Ascending aorta (tissue), 2 donors: ENCODE measurements around the gene RBMS3. TPM values are rescaled to one million over a fixed set of nuclear protein-coding genes. Genes with fewer than 3 reads are reported as not detected.

Experiments
- DNase-seq, 2 donors: peaks; one replicate each; pipeline ENCODE4 v3.0.0-alpha.2; 2019; ENCODE audit warnings: low spot score in 2 of 2
- H3K27ac ChIP-seq, 2 donors: fragments of 200-600 bp; sonication (generic); one replicate each; pipeline ENCODE4 v1.5.1; 2016 to 2017; ENCODE audit warnings: mild to moderate bottlenecking in 1 of 2
- H3K27me3 ChIP-seq: fragments of 200-600 bp; sonication (generic); one replicate; pipeline ENCODE4 v1.5.1; 2017
- H3K36me3 ChIP-seq, 2 donors: fragments of 200-600 bp; sonication (generic); one replicate each; pipeline ENCODE4 v1.5.1; 2016
- H3K4me1 ChIP-seq, 2 donors: fragments of 200-600 bp; sonication (generic); one replicate each; pipeline ENCODE4 v1.5.1; 2016 to 2017; ENCODE audit warnings: mild to moderate bottlenecking in 1 of 2
- H3K4me3 ChIP-seq, 2 donors: fragments of 200-600 bp; sonication (generic); one replicate each; pipeline ENCODE4 v1.5.1; 2016 to 2017; ENCODE audit warnings: mild to moderate bottlenecking in 1 of 2
- H3K9me3 ChIP-seq, 2 donors: fragments of 200-600 bp; sonication (generic); one replicate each; pipeline ENCODE4 v1.5.1; 2016
- CTCF ChIP-seq, 3 experiments: fragments of 200-600 bp in 2 of 3; fragments of 450-650 bp in 1 of 3; sonication (generic) in 2 of 3; IDR thresholded peaks; one replicate each; pipeline ENCODE4 v1.5.1; 2016 to 2019; ENCODE audit warnings: antibody characterized with exemption in 3 of 3, mild to moderate bottlenecking in 1 of 3, moderate library complexity in 1 of 3
- intact Hi-C: fragments of 100-400 bp; cut with DNase I; formaldehyde crosslinking; loops from one replicate; pipeline ENCODE4 v1.15.1; 2023
- total RNA-seq: library from RNA; depleted of rRNA; stranded (reverse); fragments of >200 nt; gene quantifications from one replicate; pipeline ENCODE4 v1.1.0, GENCODE V29; 2016

Gene RBMS3
- total RNA-seq, 1 donor from 2014 or later = 65.8 TPM

- no peaks in the 10 kb centered on the region for H3K27me3 ChIP-seq
- no peak for TF ChIP-seq CTCF (IDR thresholded peaks at IDR 0.05)
- H3K27ac ChIP-seq = peak overlapping the region; percentile 90 to 91
- no peak for DNase-seq
- intact Hi-C loops = loop anchor here (2.0 to 10.0 kb wide), 6 partner anchors 100 to 642 kb away; no protein-coding TSS in a partner anchor
- H3K4me1 ChIP-seq = peaks cover 0 to 10% of the 10 kb centered on the region in 2 donors
- H3K36me3 ChIP-seq = no peaks in the 10 kb centered on the region
- no peaks in the 10 kb centered on the region for H3K9me3 ChIP-seq
- H3K4me3 ChIP-seq = peak overlapping the region; percentile 58 to 65
Observed at GRCh38 chr3:29282427-29283230, 1.8 kb downstream of the RBMS3 start.

GRCh38 chr3:29283231-29284119, 2.6 kb downstream of the RBMS3 start:
- no peaks in the 10 kb centered on the region for H3K9me3 ChIP-seq
- peak overlapping the region; percentile 90 to 91 for H3K27ac ChIP-seq
- intact Hi-C loops = loop anchor here (2.0 to 10.0 kb wide), 6 partner anchors 99 to 641 kb away; no protein-coding TSS in a partner anchor
- TF ChIP-seq CTCF (IDR thresholded peaks at IDR 0.05) = no peak
- H3K27me3 ChIP-seq = no peaks in the 10 kb centered on the region
- H3K4me3 ChIP-seq = peak overlapping the region; percentile 58 to 65
- no peaks in the 10 kb centered on the region for H3K36me3 ChIP-seq
- peaks cover 0 to 13% of the 10 kb centered on the region in 2 donors for H3K4me1 ChIP-seq
- no peak for DNase-seq

- DNase-seq = no peak
- Histone ChIP-seq H3K4me1 (peaks cover 3 to 15% of the 10 kb centered on the region in 2 donors), H3K4me3 (peak overlapping the region; percentile 58 to 65), H3K27ac (peak overlapping the region; percentile 90 to 91), H3K36me3 (no peaks in the 10 kb centered on the region), H3K27me3 (no peaks in the 10 kb centered on the region), H3K9me3 (no peaks in the 10 kb centered on the region)
- intact Hi-C loops = loop anchor here (5.0 to 10.0 kb wide), 5 partner anchors 98 to 640 kb away; no protein-coding TSS in a partner anchor
- TF ChIP-seq CTCF (IDR thresholded peaks at IDR 0.05) = no peak
Observed at GRCh38 chr3:29284497-29284896, 3.6 kb downstream of the RBMS3 start.

- H3K4me1 ChIP-seq = peaks cover 4 to 19% of the 10 kb centered on the region in 2 donors
- no peak for TF ChIP-seq CTCF (IDR thresholded peaks at IDR 0.05)
- intact Hi-C loops = loop anchor here (10.0 kb wide), 1 partner anchor 639 kb away; no protein-coding TSS in a partner anchor
- H3K4me3 ChIP-seq = peak overlapping the region; percentile 38 to 65
- H3K36me3 ChIP-seq = no peaks in the 10 kb centered on the region
- no peak for DNase-seq
- no peaks in the 10 kb centered on the region for H3K9me3 ChIP-seq
- H3K27me3 ChIP-seq = no peaks in the 10 kb centered on the region
- H3K27ac ChIP-seq = peak overlapping the region; percentile 90 to 91
Observed at GRCh38 chr3:29285471-29286071, 4.7 kb downstream of the RBMS3 start.
